GM08714 (cell line): ENCODE results near the gene TMEM252.

Experiments
- H3K4me3 ChIP-seq: fragments of 200-500 bp; sonication (Bioruptor generic); 2 replicates; pipeline ENCODE4 v1.5.1; 2014; ENCODE audit warnings: mild to moderate bottlenecking, low read length, inconsistent platforms
- ZNF274 ChIP-seq: IDR thresholded peaks from 2 replicates; pipeline ENCODE4 v1.6.1; 2012; ENCODE audit warnings: mild to moderate bottlenecking, low read depth, low read length

The TMEM252 gene

GRCh38 chr9:68540712-68541535, at the start of gene TMEM252:
TMEM252 (minus strand) TSS chr9:68540883; CDS start chr9:68540814, 69 bp downstream.
- H3K4me3 ChIP-seq, result no peak within 1 kb of the TSS
- TF ChIP-seq ZNF274, result no peak

- TF ChIP-seq ZNF274, result no peak
Observed at GRCh38 chr9:68585034-68585761, 44.5 kb upstream of the TMEM252 start.

GRCh38 chr9:68584189-68585033, 43.7 kb upstream of the TMEM252 start:
- no peak overlapping the region for H3K4me3 ChIP-seq
- TF ChIP-seq ZNF274, result no peak

More at GRCh38 chr9:68585034-68585761, 44.5 kb upstream of the TMEM252 start:
- no peak overlapping the region for H3K4me3 ChIP-seq

GRCh38 chr9:68581696-68582095, 41.0 kb upstream of the TMEM252 start:
- no peak overlapping the region for H3K4me3 ChIP-seq
- TF ChIP-seq ZNF274, result no peak

GRCh38 chr9:68577774-68578591, 37.3 kb upstream of the TMEM252 start:
- no peak for TF ChIP-seq ZNF274

GRCh38 chr9:68575817-68576216, 35.1 kb upstream of the TMEM252 start:
- no peak overlapping the region for H3K4me3 ChIP-seq
- no peak for TF ChIP-seq ZNF274

More at GRCh38 chr9:68577774-68578591, 37.3 kb upstream of the TMEM252 start:
- peak overlapping the region; percentile 47; the same call in 1 of the 2 replicates for H3K4me3 ChIP-seq

- TF ChIP-seq ZNF274, result no peak
- H3K4me3 ChIP-seq, result no peak overlapping the region
Observed at GRCh38 chr9:68574150-68574549, 33.5 kb upstream of the TMEM252 start.

- no peak for TF ChIP-seq ZNF274
- H3K4me3 ChIP-seq, result no peak overlapping the region
Observed at GRCh38 chr9:68567565-68567964, 26.9 kb upstream of the TMEM252 start.

- H3K4me3 ChIP-seq, result no peak overlapping the region
- no peak for TF ChIP-seq ZNF274
Observed at GRCh38 chr9:68562461-68562860, 21.8 kb upstream of the TMEM252 start.

- TF ChIP-seq ZNF274, result no peak
Observed at GRCh38 chr9:68560071-68560844, 19.6 kb upstream of the TMEM252 start.

GRCh38 chr9:68558545-68558944, 17.9 kb upstream of the TMEM252 start:
- H3K4me3 ChIP-seq, result no peak overlapping the region
- no peak for TF ChIP-seq ZNF274

More at GRCh38 chr9:68560071-68560844, 19.6 kb upstream of the TMEM252 start:
- no peak overlapping the region for H3K4me3 ChIP-seq

- TF ChIP-seq ZNF274, result no peak
- H3K4me3 ChIP-seq, result no peak overlapping the region
Observed at GRCh38 chr9:68555437-68556150, 14.9 kb upstream of the TMEM252 start.
